Limb (tissue), 2 donors: ENCODE measurements around the gene SAA2.
"Not testable (repeated sequence)": the region's sequence is repeated elsewhere in the genome, so short reads cannot be mapped to it uniquely, and the experiment has no call there.

ENCODE experiments used
- DNase-seq, 2 donors: peaks; one replicate each; pipeline ENCODE4 v3.0.0-alpha.2; 2016; ENCODE audit errors: extremely low spot score in 2 of 2

SAA2 gene

GRCh38 chr11:18248561-18248960 is at the start of gene SAA2:
Gene SAA2 (minus strand): TSS chr11:18248668. CDS start chr11:18248011, 657 bp downstream.
- DNase-seq = no peak

- no peak for DNase-seq
Measured at GRCh38 chr11:18295316-18295715, 46.8 kb upstream of the SAA2 start.

GRCh38 chr11:18294862-18295261 is 46.4 kb upstream of the SAA2 start:
- no peak for DNase-seq

GRCh38 chr11:18288911-18289310 is 40.4 kb upstream of the SAA2 start:
- DNase-seq = no peak

GRCh38 chr11:18285841-18286240 is 37.4 kb upstream of the SAA2 start:
- no peak for DNase-seq

- no peak for DNase-seq
Measured at GRCh38 chr11:18282626-18283025, 34.2 kb upstream of the SAA2 start.

GRCh38 chr11:18280438-18281045 is 32.1 kb upstream of the SAA2 start:
- no peak for DNase-seq

- no peak for DNase-seq
Measured at GRCh38 chr11:18277565-18278271, 29.2 kb upstream of the SAA2 start.

- DNase-seq = no peak
Measured at GRCh38 chr11:18271206-18271605, 22.7 kb upstream of the SAA2 start.

GRCh38 chr11:18270102-18270501 is 21.6 kb upstream of the SAA2 start:
- DNase-seq = no peak

GRCh38 chr11:18269252-18269651 is 20.8 kb upstream of the SAA2 start:
- DNase-seq = not testable (repeated sequence)

- not testable (repeated sequence) for DNase-seq
Measured at GRCh38 chr11:18267335-18268133, 19.1 kb upstream of the SAA2 start.

- no peak for DNase-seq
Measured at GRCh38 chr11:18265949-18266348, 17.5 kb upstream of the SAA2 start, which contains the start of gene SAA1. Gene SAA1 (plus strand): TSS chr11:18266264. CDS start chr11:18266888, 624 bp downstream.

- DNase-seq = no peak
Measured at GRCh38 chr11:18264677-18265555, 16.4 kb upstream of the SAA2 start.

GRCh38 chr11:18264035-18264434 is 15.6 kb upstream of the SAA2 start:
- no peak for DNase-seq

- DNase-seq = not testable (repeated sequence)
Measured at GRCh38 chr11:18262681-18263350, 14.3 kb upstream of the SAA2 start.

- DNase-seq = no peak
Measured at GRCh38 chr11:18261721-18262120, 13.3 kb upstream of the SAA2 start.

- no peak for DNase-seq
Measured at GRCh38 chr11:18259259-18259658, 10.8 kb upstream of the SAA2 start.

GRCh38 chr11:18254781-18255361 is 6.4 kb upstream of the SAA2 start:
- DNase-seq = no peak

GRCh38 chr11:18253778-18254338 is 5.4 kb upstream of the SAA2 start:
- DNase-seq = no peak
